ENCODE data around the gene ADCY1. TPM values are rescaled to one million over a fixed set of nuclear protein-coding genes. Genes with fewer than 3 reads are reported as not detected.

The ADCY1 gene
- total and polyA plus RNA-seq, 2 donors (not counting 3 experiments of a cell fraction or from before 2014, with no cell fraction given) = 0.52 to 1.6 TPM

DNA sequence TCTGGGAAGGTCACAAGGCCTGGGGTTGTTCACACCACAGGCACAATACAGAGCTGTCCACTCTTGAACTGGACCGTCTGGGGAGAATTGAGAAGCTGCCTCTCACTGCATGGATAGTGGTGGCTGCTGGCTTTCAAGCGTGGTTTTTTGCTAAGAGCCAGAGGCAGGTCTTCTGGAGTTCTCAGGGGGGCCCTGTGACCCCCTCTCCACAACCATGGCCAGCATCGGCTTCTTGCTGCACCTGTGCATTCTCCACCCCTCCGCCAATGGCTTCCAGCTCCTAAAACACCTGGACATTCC is 140.3 kb downstream of the ADCY1 start:
- no peaks in the 10 kb centered on the region for H3K27me3 ChIP-seq (ENCODE audit: control insufficient read depth in 2 of 2, insufficient read depth in 2 of 2, low read length in 2 of 2)
- CTCF ChIA-PET = interaction anchor here (1.7 kb wide), 1 partner anchor 51 kb away, joined by 4 read pairs; no protein-coding TSS in a partner anchor
- H2AFZ ChIP-seq (ENCODE audit: low read depth, low read length) = no peak overlapping the region
- no peaks in the 10 kb centered on the region for H4K20me1 ChIP-seq (replicated peaks; ENCODE audit: control insufficient read depth, extremely low read depth, insufficient read depth, low read length)
- POLR2A ChIA-PET = no interaction called here
- H3K79me2 ChIP-seq (ENCODE audit: control insufficient read depth, insufficient read depth, low read length) = no peaks in the 10 kb centered on the region
- intact Hi-C loops (cut with micrococcal nuclease) = no loop called here
- no peak overlapping the region for H3K9ac ChIP-seq (replicated peaks; ENCODE audit: extremely low read depth, insufficient read depth, low read length)
- FAIRE-seq (no peak), DNase-seq (ENCODE audit: low read depth, low spot score) (no peak)
- no peak overlapping the region for H3K4me3 ChIP-seq (replicated peaks in 1 of 3; ENCODE audit: insufficient read depth in 1 of 3, low read depth in 1 of 3, low read length in 3 of 3)
- H3K9me1 ChIP-seq (replicated peaks; ENCODE audit: control insufficient read depth, extremely low read depth, insufficient read depth, low read length) = no peaks in the 10 kb centered on the region
- no peak overlapping the region for H3K27ac ChIP-seq (ENCODE audit: insufficient read depth, low read depth, low read length)
- H3K4me1 ChIP-seq (ENCODE audit: control insufficient read depth, extremely low read depth, insufficient read depth, low read length) = no peaks in the 10 kb centered on the region
- dilution Hi-C loops (cut with MboI; ENCODE audit: extremely low pct_ligation_motif_present, low sequenced_read_pairs) = no loop called here
- H3K9me3 ChIP-seq (replicated peaks; ENCODE audit: control insufficient read depth, insufficient read depth, low read length) = no peaks in the 10 kb centered on the region
- TF ChIP-seq MYC (IDR thresholded peaks at IDR 0.05; ENCODE audit: low read depth, low read length) (no peak), POLR2A (IDR thresholded peaks at IDR 0.05; ENCODE audit: low read depth, low read length) (no peak), JUN (IDR thresholded peaks at IDR 0.05; ENCODE audit: borderline replicate concordance, insufficient read depth, insufficient read length, low read depth) (no peak)
- TF ChIP-seq, protein P1, sequence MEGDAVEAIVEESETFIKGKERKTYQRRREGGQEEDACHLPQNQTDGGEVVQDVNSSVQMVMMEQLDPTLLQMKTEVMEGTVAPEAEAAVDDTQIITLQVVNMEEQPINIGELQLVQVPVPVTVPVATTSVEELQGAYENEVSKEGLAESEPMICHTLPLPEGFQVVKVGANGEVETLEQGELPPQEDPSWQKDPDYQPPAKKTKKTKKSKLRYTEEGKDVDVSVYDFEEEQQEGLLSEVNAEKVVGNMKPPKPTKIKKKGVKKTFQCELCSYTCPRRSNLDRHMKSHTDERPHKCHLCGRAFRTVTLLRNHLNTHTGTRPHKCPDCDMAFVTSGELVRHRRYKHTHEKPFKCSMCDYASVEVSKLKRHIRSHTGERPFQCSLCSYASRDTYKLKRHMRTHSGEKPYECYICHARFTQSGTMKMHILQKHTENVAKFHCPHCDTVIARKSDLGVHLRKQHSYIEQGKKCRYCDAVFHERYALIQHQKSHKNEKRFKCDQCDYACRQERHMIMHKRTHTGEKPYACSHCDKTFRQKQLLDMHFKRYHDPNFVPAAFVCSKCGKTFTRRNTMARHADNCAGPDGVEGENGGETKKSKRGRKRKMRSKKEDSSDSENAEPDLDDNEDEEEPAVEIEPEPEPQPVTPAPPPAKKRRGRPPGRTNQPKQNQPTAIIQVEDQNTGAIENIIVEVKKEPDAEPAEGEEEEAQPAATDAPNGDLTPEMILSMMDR (IDR thresholded peaks at IDR 0.05; ENCODE audit: extremely low read depth in 1 of 2, insufficient read depth in 1 of 2, low read depth in 1 of 2, low read length in 2 of 2) = no peak
- TF ChIP-seq, protein P2, sequence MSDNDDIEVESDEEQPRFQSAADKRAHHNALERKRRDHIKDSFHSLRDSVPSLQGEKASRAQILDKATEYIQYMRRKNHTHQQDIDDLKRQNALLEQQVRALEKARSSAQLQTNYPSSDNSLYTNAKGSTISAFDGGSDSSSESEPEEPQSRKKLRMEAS (IDR thresholded peaks at IDR 0.05; ENCODE audit: insufficient read depth, insufficient read length) = no peak
- BruUV-seq (replicated peaks) = no TSS peak
- H3K4me2 ChIP-seq (ENCODE audit: insufficient read depth, low read length) = no peak overlapping the region
- no peaks in the 10 kb centered on the region for H3K36me3 ChIP-seq (ENCODE audit: control insufficient read depth in 2 of 2, extremely low read depth in 1 of 2, insufficient read depth in 2 of 2, low read length in 2 of 2)

All from endothelial cell of umbilical vein (primary cell).